Neural progenitor cell (in vitro differentiated cells): ENCODE data around the gene STXBP4. TPM values are rescaled to one million over a fixed set of nuclear protein-coding genes. Genes with fewer than 3 reads are reported as not detected.

Experiments used
- DNase-seq: peaks from one replicate; pipeline ENCODE4 v3.0.0-alpha.2; 2016; ENCODE audit warnings: low spot score
- H2AFZ ChIP-seq: fragments of 200-600 bp; sonication (generic); replicated peaks from 2 replicates; pipeline ENCODE4 v1.6.1; 2016; ENCODE audit warnings: antibody characterized with exemption
- H3F3A ChIP-seq: fragments of 200-600 bp; sonication (generic); 2 replicates; pipeline ENCODE4 v1.6.1; 2016; ENCODE audit warnings: antibody characterized with exemption, low read depth
- H3K27ac ChIP-seq: fragments of 200-600 bp; sonication (generic); 2 replicates; pipeline ENCODE4 v1.5.1; 2016; ENCODE audit warnings: mild to moderate bottlenecking
- H3K27me3 ChIP-seq: fragments of 200-600 bp; sonication (generic); 2 replicates; pipeline ENCODE4 v1.6.1; 2016; ENCODE audit warnings: mild to moderate bottlenecking, moderate library complexity
- H3K36me3 ChIP-seq: fragments of 200-600 bp; sonication (generic); 2 replicates; pipeline ENCODE4 v1.5.1; 2016
- H3K4me1 ChIP-seq: fragments of 200-600 bp; sonication (generic); 2 replicates; pipeline ENCODE4 v1.6.1; 2016; ENCODE audit warnings: mixed run types
- H3K4me2 ChIP-seq: fragments of 200-600 bp; sonication (generic); 2 replicates; pipeline ENCODE4 v1.6.1; 2016
- H3K4me3 ChIP-seq: fragments of 200-600 bp; sonication (generic); 2 replicates; pipeline ENCODE4 v1.5.1; 2016
- H3K79me2 ChIP-seq: fragments of 200-600 bp; sonication (generic); 2 replicates; pipeline ENCODE4 v1.6.1; 2016; ENCODE audit warnings: low read depth
- H3K9ac ChIP-seq: fragments of 200-600 bp; sonication (generic); 2 replicates; pipeline ENCODE4 v1.6.1; 2016
- H3K9me3 ChIP-seq: fragments of 200-600 bp; sonication (generic); 2 replicates; pipeline ENCODE4 v1.5.1; 2016; ENCODE audit warnings: low read depth
- H4K20me1 ChIP-seq: fragments of 200-600 bp; sonication (generic); 2 replicates; pipeline ENCODE4 v1.6.1; 2016; ENCODE audit warnings: low read depth
- H3K27ac Mint-ChIP-seq: 3 replicates; pipeline ENCODE4 v1.8.0; 2021; ENCODE audit warnings: mixed read lengths
- H3K27me3 Mint-ChIP-seq: 2 replicates; pipeline ENCODE4 v1.8.0; 2022; ENCODE audit warnings: low read depth, mild to moderate bottlenecking, inconsistent platforms, moderate library complexity, mixed read lengths; ENCODE audit not compliant: insufficient read depth
- H3K36me3 Mint-ChIP-seq: 3 replicates; pipeline ENCODE4 v1.8.0; 2021; ENCODE audit warnings: mixed read lengths
- H3K4me1 Mint-ChIP-seq: 3 replicates; pipeline ENCODE4 v1.8.0; 2021; ENCODE audit warnings: mixed read lengths
- H3K4me3 Mint-ChIP-seq: 3 replicates; pipeline ENCODE4 v1.8.0; 2021; ENCODE audit warnings: mild to moderate bottlenecking, moderate library complexity, mixed read lengths
- H3K9me3 Mint-ChIP-seq: 3 replicates; pipeline ENCODE4 v1.8.0; 2020; ENCODE audit warnings: mixed read lengths
- EZH2 ChIP-seq: fragments of 200-600 bp; sonication (generic); IDR thresholded peaks from 2 replicates; pipeline ENCODE4 v1.6.1; 2017; ENCODE audit warnings: antibody characterized with exemption, mild to moderate bottlenecking, moderate library complexity
- EZH2phosphoT487 ChIP-seq: fragments of 200-600 bp; sonication (generic); IDR thresholded peaks from 2 replicates; pipeline ENCODE4 v1.6.1; 2017; ENCODE audit warnings: antibody characterized with exemption
- total RNA-seq: library from RNA; depleted of rRNA; stranded (reverse); fragments of >200 nt; gene quantifications from 2 replicates; pipeline ENCODE4 v1.2.3, GENCODE V29; 2015; ENCODE audit warnings: low replicate concordance
- TF ChIP-seq, protein P1 (sequence below): fragments of 200-600 bp; sonication (generic); IDR thresholded peaks from 2 replicates; pipeline ENCODE4 v1.5.1; 2017; ENCODE audit warnings: antibody characterized with exemption, mild to moderate bottlenecking

STXBP4 gene
- total RNA-seq, 1 donor from 2014 or later: 111 TPM

DNA sequence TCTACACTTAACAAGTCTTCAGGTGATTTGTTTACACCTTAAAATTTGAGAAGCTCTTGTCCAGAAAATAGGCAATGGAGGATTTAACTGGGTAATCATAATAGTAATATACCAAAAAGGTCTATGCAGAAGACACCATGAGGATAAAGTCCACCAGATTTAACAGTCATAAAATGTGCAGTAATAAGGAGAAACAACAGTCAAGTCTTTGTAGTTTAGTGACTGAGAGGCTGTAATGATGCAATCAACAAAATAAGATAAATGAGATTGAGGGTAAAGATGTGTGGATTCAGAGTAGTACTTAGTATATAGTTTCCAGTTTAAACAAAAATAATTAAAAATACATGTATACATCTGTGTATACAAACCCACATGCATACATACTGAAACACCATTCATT, 91.2 kb downstream of the STXBP4 start:
- no peaks in the 10 kb centered on the region for H3K79me2 ChIP-seq
- H3K36me3 ChIP-seq: no peaks in the 10 kb centered on the region
- H2AFZ ChIP-seq: no peak overlapping the region
- no peaks in the 10 kb centered on the region for H3F3A ChIP-seq
- no peaks in the 10 kb centered on the region for H3K36me3 Mint-ChIP-seq
- H3K27ac ChIP-seq: no peak overlapping the region
- H3K27me3 ChIP-seq: no peaks in the 10 kb centered on the region
- no peak overlapping the region for H3K4me3 ChIP-seq
- no peaks in the 10 kb centered on the region for H3K9me3 Mint-ChIP-seq
- H3K4me1 ChIP-seq: no peaks in the 10 kb centered on the region
- no peak overlapping the region for H3K4me2 ChIP-seq
- no peak for TF ChIP-seq EZH2phosphoT487
- no peak for TF ChIP-seq EZH2
- TF ChIP-seq, protein P1, sequence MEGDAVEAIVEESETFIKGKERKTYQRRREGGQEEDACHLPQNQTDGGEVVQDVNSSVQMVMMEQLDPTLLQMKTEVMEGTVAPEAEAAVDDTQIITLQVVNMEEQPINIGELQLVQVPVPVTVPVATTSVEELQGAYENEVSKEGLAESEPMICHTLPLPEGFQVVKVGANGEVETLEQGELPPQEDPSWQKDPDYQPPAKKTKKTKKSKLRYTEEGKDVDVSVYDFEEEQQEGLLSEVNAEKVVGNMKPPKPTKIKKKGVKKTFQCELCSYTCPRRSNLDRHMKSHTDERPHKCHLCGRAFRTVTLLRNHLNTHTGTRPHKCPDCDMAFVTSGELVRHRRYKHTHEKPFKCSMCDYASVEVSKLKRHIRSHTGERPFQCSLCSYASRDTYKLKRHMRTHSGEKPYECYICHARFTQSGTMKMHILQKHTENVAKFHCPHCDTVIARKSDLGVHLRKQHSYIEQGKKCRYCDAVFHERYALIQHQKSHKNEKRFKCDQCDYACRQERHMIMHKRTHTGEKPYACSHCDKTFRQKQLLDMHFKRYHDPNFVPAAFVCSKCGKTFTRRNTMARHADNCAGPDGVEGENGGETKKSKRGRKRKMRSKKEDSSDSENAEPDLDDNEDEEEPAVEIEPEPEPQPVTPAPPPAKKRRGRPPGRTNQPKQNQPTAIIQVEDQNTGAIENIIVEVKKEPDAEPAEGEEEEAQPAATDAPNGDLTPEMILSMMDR: no peak
- H3K27ac Mint-ChIP-seq: no peak overlapping the region
- no peak overlapping the region for H3K9ac ChIP-seq
- H3K27me3 Mint-ChIP-seq: peaks cover 2% of the 10 kb centered on the region
- H4K20me1 ChIP-seq: no peaks in the 10 kb centered on the region
- no peak overlapping the region for H3K4me3 Mint-ChIP-seq
- peaks cover 4% of the 10 kb centered on the region for H3K4me1 Mint-ChIP-seq
- no peaks in the 10 kb centered on the region for H3K9me3 ChIP-seq
- DNase-seq: no peak

DNA sequence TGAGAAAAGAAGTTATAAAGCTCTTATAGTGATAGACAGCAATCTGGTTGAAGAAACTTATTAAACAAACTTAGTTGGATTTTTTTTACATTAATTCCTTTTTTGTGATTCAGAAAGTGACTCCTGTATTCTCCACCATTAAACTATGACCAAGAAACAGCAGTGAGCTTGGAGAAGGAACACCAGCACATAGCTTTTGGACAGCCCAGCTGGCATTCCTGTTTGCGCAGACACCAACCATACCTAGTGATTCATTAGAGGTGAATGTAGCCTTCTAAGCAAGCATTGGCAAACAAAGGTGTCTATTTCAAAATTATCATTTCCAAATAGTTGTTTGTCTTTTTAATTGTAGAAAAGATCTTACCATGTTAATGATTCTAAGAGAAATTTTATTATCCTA, 94.4 kb downstream of the STXBP4 start:
- no peak overlapping the region for H3K4me3 Mint-ChIP-seq
- no peak overlapping the region for H3K27ac Mint-ChIP-seq
- H3K4me3 ChIP-seq: no peak overlapping the region
- TF ChIP-seq EZH2 (no peak), EZH2phosphoT487 (no peak)
- TF ChIP-seq, protein P1: no peak
- H2AFZ ChIP-seq: no peak overlapping the region
- no peaks in the 10 kb centered on the region for H3K36me3 ChIP-seq
- H4K20me1 ChIP-seq: no peaks in the 10 kb centered on the region
- H3K4me1 ChIP-seq: no peaks in the 10 kb centered on the region
- no peaks in the 10 kb centered on the region for H3K4me1 Mint-ChIP-seq
- H3K9me3 Mint-ChIP-seq: no peaks in the 10 kb centered on the region
- no peak for DNase-seq
- no peaks in the 10 kb centered on the region for H3K79me2 ChIP-seq
- no peaks in the 10 kb centered on the region for H3K27me3 Mint-ChIP-seq
- no peaks in the 10 kb centered on the region for H3K27me3 ChIP-seq
- no peak overlapping the region for H3K4me2 ChIP-seq
- no peak overlapping the region for H3K9ac ChIP-seq
- H3K36me3 Mint-ChIP-seq: no peaks in the 10 kb centered on the region
- H3K27ac ChIP-seq: no peak overlapping the region
- no peaks in the 10 kb centered on the region for H3F3A ChIP-seq
- no peaks in the 10 kb centered on the region for H3K9me3 ChIP-seq

DNA sequence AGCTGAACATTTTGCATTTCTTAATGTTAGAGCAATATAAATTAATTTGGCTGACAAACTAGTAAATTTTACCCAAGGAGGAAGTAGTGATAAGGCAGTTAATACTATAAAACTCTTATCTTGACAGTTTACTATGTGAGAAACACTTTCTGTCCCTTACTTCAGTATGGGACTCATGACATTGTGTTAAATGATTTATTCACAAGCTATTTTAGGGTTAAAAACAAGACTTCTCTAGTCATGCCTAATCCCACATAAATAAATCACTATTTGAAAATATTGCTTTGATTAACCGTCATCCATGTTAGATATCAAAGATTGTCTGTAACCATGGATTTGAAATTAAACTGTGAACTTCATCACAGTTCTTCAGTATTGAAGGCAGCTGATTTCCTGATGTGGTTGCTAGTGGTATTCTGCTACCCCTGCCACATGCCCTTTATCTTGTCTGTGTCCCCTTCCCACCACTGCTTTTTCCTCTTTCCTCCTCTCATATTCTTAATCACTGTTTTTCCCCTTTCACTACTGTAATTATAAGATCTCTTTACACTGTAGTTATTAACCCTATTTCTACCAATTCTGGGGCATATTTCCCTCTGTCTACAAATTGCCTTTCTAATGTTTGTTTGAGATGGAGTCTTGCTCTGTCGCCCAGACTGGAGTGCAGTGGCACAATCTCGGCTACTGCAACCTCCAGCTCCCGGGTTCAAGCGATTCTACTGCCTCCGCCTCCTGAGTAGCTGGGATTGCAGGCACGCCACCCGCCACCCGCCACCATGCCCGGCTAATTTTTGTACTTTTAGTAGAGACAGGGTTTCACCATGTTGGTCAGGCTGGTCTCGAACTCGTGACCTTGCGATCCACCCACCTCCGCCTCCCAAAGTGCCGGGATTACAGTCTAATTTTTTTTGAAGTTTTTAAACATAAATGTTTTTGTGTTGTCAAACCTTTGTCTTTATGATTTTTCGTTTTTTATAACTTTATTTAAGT, 95.6 kb downstream of the STXBP4 start:
- Mint-ChIP-seq H3K4me3 (no peak overlapping the region), H3K36me3 (no peaks in the 10 kb centered on the region), H3K27me3 (no peaks in the 10 kb centered on the region), H3K4me1 (peaks cover 9% of the 10 kb centered on the region), H3K9me3 (no peaks in the 10 kb centered on the region), H3K27ac (no peak overlapping the region)
- H3K27me3 ChIP-seq: no peaks in the 10 kb centered on the region
- H3K4me1 ChIP-seq: no peaks in the 10 kb centered on the region
- no peaks in the 10 kb centered on the region for H3K36me3 ChIP-seq
- H3K79me2 ChIP-seq: no peaks in the 10 kb centered on the region
- H3K4me2 ChIP-seq: no peak overlapping the region
- no peak overlapping the region for H3K9ac ChIP-seq
- no peaks in the 10 kb centered on the region for H3F3A ChIP-seq
- H4K20me1 ChIP-seq: no peaks in the 10 kb centered on the region
- H2AFZ ChIP-seq: no peak overlapping the region
- no peak for TF ChIP-seq EZH2phosphoT487
- TF ChIP-seq, protein P1: no peak
- no peak for TF ChIP-seq EZH2
- no peak for DNase-seq
- no peaks in the 10 kb centered on the region for H3K9me3 ChIP-seq
- no peak overlapping the region for H3K4me3 ChIP-seq
- H3K27ac ChIP-seq: no peak overlapping the region
